Heart left ventricle (tissue), 13 donors: ENCODE measurements around the gene COP1.

Experiments
- CTCF ChIP-seq, 12 donors: fragments of 200-600 bp; sonication (generic) in 4 of 12; IDR thresholded peaks; one replicate each; pipeline versions ENCODE4 v1.5.0 to v1.8.0; 2018 to 2022; ENCODE audit warnings: antibody characterized with exemption in 12 of 12, mild to moderate bottlenecking in 5 of 12
- POLR2A ChIP-seq, 2 donors: fragments of 450-650 bp; IDR thresholded peaks; one replicate each; pipeline ENCODE4 v1.6.1; 2017; ENCODE audit warnings: antibody characterized with exemption in 2 of 2, mild to moderate bottlenecking in 2 of 2, moderate library complexity in 2 of 2
- donor health status: ischemic (EF 13 %, LVEDD 7.1; RV severe dilation, severe dysfunction).
- donor health status: DM: no; HTN: yes; CAD: no.
- donor health status: DM: no; HTN: no; CAD: no.
- donor health status: ischemic (EF 25% LVEDD 6.9; RV normal size, moderate dysfunction).
- donor health status: ischemic (EF 25% LVEDD 5.7; RV mildly dilated, moderate dysfunction).
- donor health status: ischemic (EF 35%, LVEDD 5.7; RV mildly dilated, moderate dysfunction).
- donor health status: nonischemic (EF 11% LVEDD 7.7; RV severe dilation, severe dysfunction).
- donor health status: DM: yes; HTN: yes; CAD: no.
- donor health status: PGD.
- donor health status: ischemic (EF 29% LVEDD 5.4; RV normal size, mild dysfunction).
- donor health status: nonischemic (EF 23%, LVEDD 6.1; RV moderate dilation, normal function).

- TF ChIP-seq POLR2A (IDR thresholded peaks at IDR 0.05) = no peak
- no peak for TF ChIP-seq CTCF (IDR thresholded peaks at IDR 0.05)
These were observed 47.1 kb downstream of the COP1 start for GRCh38 chr1:176159993-176160392.
